Gastroesophageal sphincter (tissue), 4 donors: ENCODE data around the gene PUM1. TPM values are rescaled to one million over a fixed set of nuclear protein-coding genes. Genes with fewer than 3 reads are reported as not detected.

ENCODE experiments used
- ATAC-seq: fragments of 150-250 bp; one replicate; pipeline ENCODE4 v1.9.1; 2016; ENCODE audit warnings: mild to moderate bottlenecking, moderate library complexity
- H3K27ac ChIP-seq, 4 donors: fragments of 200-600 bp; sonication (generic) in 3 of 4; 1 replicate in 3 of 4; 2 replicates in 1 of 4; pipeline ENCODE4 v1.5.1; 2016 to 2019
- H3K27me3 ChIP-seq: fragments of 200-600 bp; sonication (generic); one replicate; pipeline ENCODE4 v1.5.1; 2019
- H3K36me3 ChIP-seq, 2 donors: fragments of 200-600 bp; sonication (generic); one replicate each; pipeline ENCODE4 v1.5.1; 2019; ENCODE audit warnings: control low read depth in 1 of 2
- H3K4me1 ChIP-seq, 3 donors: fragments of 200-600 bp; sonication (generic); 1 replicate in 2 of 3; 2 replicates in 1 of 3; pipeline ENCODE4 v1.5.1; 2016 to 2019; ENCODE audit warnings: control low read depth in 2 of 3
- H3K4me3 ChIP-seq, 2 donors: fragments of 200-600 bp; sonication (generic); one replicate each; pipeline ENCODE4 v1.5.1; 2019; ENCODE audit warnings: mild to moderate bottlenecking in 1 of 2, moderate library complexity in 1 of 2
- H3K9me3 ChIP-seq, 3 donors: fragments of 200-600 bp; sonication (generic); one replicate each; pipeline ENCODE4 v1.5.1; 2017 to 2019; ENCODE audit warnings: control low read depth in 2 of 3
- EP300 ChIP-seq: sonication (generic); formaldehyde crosslinking; IDR thresholded peaks from one replicate; pipeline ENCODE4 v1.6.1; 2017; ENCODE audit warnings: antibody characterized with exemption, mild to moderate bottlenecking
- POLR2A ChIP-seq, 2 donors: fragments of 450-650 bp; IDR thresholded peaks; one replicate each; pipeline ENCODE4 v1.6.1; 2017; ENCODE audit warnings: antibody characterized with exemption in 2 of 2, mild to moderate bottlenecking in 2 of 2, moderate library complexity in 1 of 2
- POLR2AphosphoS5 ChIP-seq: sonication (generic); formaldehyde crosslinking; IDR thresholded peaks from one replicate; pipeline ENCODE4 v1.6.1; 2017; ENCODE audit warnings: antibody characterized with exemption
- WGBS, 2 donors: methylation state at CpG; one replicate each; pipeline ENCODE4 v1.1.5; 2018; ENCODE audit warnings: low coverage in 1 of 2; 5-methylcytosine and 5-hydroxymethylcytosine counted together
- total RNA-seq, 4 donors: library from RNA; depleted of rRNA; stranded (reverse); fragments of >200 nt; gene quantifications; one replicate each; pipeline ENCODE4 v1.1.0, GENCODE V29; 2016
- TF ChIP-seq, protein P1 (sequence below), 4 experiments: fragments of 200-600 bp in 2 of 4; fragments of 450-650 bp in 2 of 4; sonication (generic) in 1 of 4; IDR thresholded peaks; one replicate each; pipeline ENCODE4 v1.5.1; 2017 to 2019; ENCODE audit warnings: antibody characterized with exemption in 4 of 4, mild to moderate bottlenecking in 2 of 4, moderate library complexity in 2 of 4

Gene PUM1
- total RNA-seq, 4 donors from 2014 or later, result 83.8 to 90.7 (median 88.4) TPM

- no peaks in the 10 kb centered on the region for H3K36me3 ChIP-seq
- ATAC-seq, result no peak
- H3K9me3 ChIP-seq, result no peaks in the 10 kb centered on the region
- TF ChIP-seq, protein P1, sequence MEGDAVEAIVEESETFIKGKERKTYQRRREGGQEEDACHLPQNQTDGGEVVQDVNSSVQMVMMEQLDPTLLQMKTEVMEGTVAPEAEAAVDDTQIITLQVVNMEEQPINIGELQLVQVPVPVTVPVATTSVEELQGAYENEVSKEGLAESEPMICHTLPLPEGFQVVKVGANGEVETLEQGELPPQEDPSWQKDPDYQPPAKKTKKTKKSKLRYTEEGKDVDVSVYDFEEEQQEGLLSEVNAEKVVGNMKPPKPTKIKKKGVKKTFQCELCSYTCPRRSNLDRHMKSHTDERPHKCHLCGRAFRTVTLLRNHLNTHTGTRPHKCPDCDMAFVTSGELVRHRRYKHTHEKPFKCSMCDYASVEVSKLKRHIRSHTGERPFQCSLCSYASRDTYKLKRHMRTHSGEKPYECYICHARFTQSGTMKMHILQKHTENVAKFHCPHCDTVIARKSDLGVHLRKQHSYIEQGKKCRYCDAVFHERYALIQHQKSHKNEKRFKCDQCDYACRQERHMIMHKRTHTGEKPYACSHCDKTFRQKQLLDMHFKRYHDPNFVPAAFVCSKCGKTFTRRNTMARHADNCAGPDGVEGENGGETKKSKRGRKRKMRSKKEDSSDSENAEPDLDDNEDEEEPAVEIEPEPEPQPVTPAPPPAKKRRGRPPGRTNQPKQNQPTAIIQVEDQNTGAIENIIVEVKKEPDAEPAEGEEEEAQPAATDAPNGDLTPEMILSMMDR (IDR thresholded peaks at IDR 0.05), result no peak
- no peak for TF ChIP-seq POLR2AphosphoS5
- TF ChIP-seq POLR2A (IDR thresholded peaks at IDR 0.05), result no peak
- no peak for TF ChIP-seq EP300
- H3K27ac ChIP-seq, result no peak overlapping the region
- peaks cover 16 to 95% (median 18%) of the 10 kb centered on the region in 3 donors for H3K4me1 ChIP-seq
- WGBS, 2 donors, result 55 to 62% methylated on average over 3 of the region's 3 CpGs
- no peak overlapping the region for H3K4me3 ChIP-seq
- no peaks in the 10 kb centered on the region for H3K27me3 ChIP-seq
Measured at GRCh38 chr1:31020007-31020790, 45.3 kb downstream of the PUM1 start.

GRCh38 chr1:31019401-31019800 is 46.1 kb downstream of the PUM1 start:
- Histone ChIP-seq H3K4me1 (peaks cover 15 to 95% (median 16%) of the 10 kb centered on the region in 3 donors), H3K9me3 (no peaks in the 10 kb centered on the region), H3K27me3 (no peaks in the 10 kb centered on the region), H3K4me3 (no peak overlapping the region), H3K27ac (no peak overlapping the region), H3K36me3 (no peaks in the 10 kb centered on the region)
- 70 to 74% methylated on average over 3 of the region's 3 CpGs for WGBS, 2 donors
- ATAC-seq, result no peak
- no peak for TF ChIP-seq POLR2A (IDR thresholded peaks at IDR 0.05)
- TF ChIP-seq, protein P1 (IDR thresholded peaks at IDR 0.05), result no peak
- TF ChIP-seq POLR2AphosphoS5, result no peak
- TF ChIP-seq EP300, result no peak

DNA sequence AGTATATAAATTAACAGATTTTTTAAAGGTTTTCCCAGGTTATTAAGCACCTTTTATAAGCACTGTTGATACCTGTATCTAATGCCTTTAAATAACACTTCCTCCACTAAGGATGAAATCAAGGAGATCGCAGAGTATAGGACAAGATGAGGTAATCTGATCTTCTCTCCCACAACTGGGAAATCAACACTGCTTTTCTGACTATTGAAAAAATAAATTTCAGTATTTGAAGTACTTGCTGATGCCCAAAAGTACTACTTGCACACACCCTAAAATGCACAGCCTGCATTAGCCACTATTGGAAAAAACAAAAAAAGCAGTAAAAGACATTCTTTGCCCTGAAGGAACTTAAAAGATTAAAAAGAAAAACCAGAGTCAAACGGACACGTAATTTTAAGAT is 48.6 kb downstream of the PUM1 start:
- peaks cover 16 to 97% (median 18%) of the 10 kb centered on the region in 3 donors for H3K4me1 ChIP-seq
- no peak overlapping the region for H3K4me3 ChIP-seq
- no peaks in the 10 kb centered on the region for H3K27me3 ChIP-seq
- TF ChIP-seq EP300 (no peak), POLR2A (IDR thresholded peaks at IDR 0.05) (no peak), POLR2AphosphoS5 (no peak)
- TF ChIP-seq, protein P1 (IDR thresholded peaks at IDR 0.05), result no peak
- H3K36me3 ChIP-seq, result no peaks in the 10 kb centered on the region
- whole genome bisulfite sequencing, 2 donors, result 40 to 53% methylated on average over 3 of the region's 3 CpGs
- ATAC-seq, result no peak
- H3K27ac ChIP-seq, result no peak overlapping the region
- H3K9me3 ChIP-seq, result no peaks in the 10 kb centered on the region

DNA sequence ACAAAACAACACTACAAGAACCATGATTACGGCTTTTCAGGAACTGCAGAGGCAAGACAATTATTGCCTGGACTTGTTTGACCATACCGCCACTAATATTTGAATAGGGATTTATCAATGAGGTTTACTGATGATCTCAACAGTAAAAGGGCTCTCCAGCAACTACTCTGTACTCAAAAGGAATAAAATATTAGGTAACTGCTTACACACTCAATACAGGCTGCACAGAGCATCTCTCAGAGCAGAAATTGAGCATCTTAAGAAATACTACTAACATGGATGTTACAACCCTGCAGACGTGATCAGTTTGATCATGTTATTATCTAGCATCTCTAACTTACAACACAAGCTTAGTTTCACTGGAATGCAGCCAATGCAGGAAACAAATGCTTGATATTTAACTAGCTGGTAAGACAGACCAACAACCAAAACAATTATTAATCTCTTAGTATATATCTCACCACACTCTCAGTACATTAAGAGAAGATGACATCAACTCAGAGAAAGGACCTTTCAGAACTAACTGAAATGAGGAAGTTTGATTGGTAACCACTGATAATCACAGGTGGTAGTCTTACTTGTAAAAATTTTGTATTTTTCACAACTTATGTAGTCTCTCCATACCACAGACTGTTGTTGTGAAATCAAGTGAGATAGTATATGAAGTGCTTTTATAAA is 52.2 kb downstream of the PUM1 start:
- Histone ChIP-seq H3K9me3 (no peaks in the 10 kb centered on the region), H3K27me3 (no peaks in the 10 kb centered on the region), H3K4me3 (no peak overlapping the region), H3K4me1 (peaks cover 5 to 97% (median 9%) of the 10 kb centered on the region in 3 donors), H3K36me3 (no peaks in the 10 kb centered on the region), H3K27ac (no peak overlapping the region)
- TF ChIP-seq EP300 (no peak), POLR2AphosphoS5 (no peak), POLR2A (IDR thresholded peaks at IDR 0.05) (no peak)
- TF ChIP-seq, protein P1 (IDR thresholded peaks at IDR 0.05), result no peak
- 58 to 60% methylated on average over 3 of the region's 3 CpGs for WGBS, 2 donors
- ATAC-seq, result no peak
